ENCODE results near the gene PLEKHH1.
"Not testable (repeated sequence)": the region's sequence is repeated elsewhere in the genome, so short reads cannot be mapped to it uniquely, and the experiment has no call there.

PLEKHH1 gene

GRCh38 chr14:67620217-67620785 is 87.2 kb downstream of the PLEKHH1 start:
- peak in 32 of 56 donors; percentile 2 to 61 (median 23) for DNase-seq

DNA sequence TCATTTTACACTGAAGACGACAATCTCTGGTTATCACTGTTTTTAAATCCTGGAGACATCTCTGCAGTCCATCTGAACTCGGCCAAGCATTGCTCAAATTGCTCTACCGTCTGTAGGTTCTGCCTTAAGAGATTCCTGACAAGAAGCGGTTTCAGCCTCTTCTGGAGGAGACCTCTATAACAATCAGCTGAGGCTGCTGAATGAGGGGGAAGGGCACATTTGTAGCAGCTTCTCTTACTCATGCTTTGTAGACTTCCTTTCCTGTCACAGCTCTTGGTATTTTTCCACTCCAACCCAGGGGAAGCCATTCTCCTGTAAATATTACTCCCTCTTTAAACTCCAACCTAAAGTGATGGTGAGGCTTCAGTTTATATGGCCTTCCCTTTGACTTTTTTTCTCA is 89.6 kb downstream of the PLEKHH1 start:
- peak in 33 of 56 donors; percentile 3 to 66 (median 16) for DNase-seq

- DNase-seq = no peak
Measured at GRCh38 chr14:67623114-67623513, 90.0 kb downstream of the PLEKHH1 start.

DNA sequence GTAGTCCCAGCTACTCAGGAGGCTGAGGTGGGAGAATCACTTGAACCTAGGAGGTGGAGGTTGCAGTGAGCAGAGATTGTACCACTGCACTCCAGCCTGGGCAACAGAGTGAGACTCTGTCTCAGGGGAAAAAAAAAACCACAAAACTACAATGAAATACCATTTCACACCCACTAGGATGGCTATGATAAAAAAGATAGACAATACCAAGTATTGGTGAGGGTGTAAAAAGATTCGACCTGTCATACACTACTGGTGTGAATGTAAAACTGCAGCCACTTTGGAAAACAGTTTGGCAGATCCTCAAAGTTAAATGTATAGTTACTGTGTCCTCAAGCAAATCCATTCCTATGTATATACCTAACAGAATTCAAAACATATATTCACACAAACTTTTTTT is 93.0 kb downstream of the PLEKHH1 start:
- not testable (repeated sequence) for DNase-seq

DNA sequence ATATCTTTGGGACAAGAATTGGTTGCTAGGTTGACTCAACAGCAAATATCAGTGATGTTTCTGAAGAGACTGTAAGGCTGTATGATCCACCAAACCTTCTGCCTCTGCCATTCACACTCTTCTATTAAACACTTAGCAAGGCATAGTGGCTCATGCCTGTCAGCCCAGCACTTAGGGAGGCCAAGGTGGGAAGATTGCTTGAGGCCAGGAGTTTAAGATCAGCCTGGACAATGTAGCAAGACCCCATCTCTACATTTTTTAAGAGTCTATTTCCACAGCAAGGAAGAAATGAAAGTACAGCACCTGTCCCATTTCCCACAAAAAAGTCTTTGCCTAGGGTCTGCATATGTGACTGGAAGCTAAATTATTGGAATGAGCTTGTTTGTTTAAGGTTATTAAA is 94.4 kb downstream of the PLEKHH1 start:
- DNase-seq = no peak

GRCh38 chr14:67630186-67630585 is 97.1 kb downstream of the PLEKHH1 start:
- DNase-seq = no peak

- no peak for DNase-seq
Measured at GRCh38 chr14:67630938-67631337, 97.8 kb downstream of the PLEKHH1 start.

- DNase-seq = no peak
Measured at GRCh38 chr14:67633451-67634147, 100.5 kb downstream of the PLEKHH1 start.

DNA sequence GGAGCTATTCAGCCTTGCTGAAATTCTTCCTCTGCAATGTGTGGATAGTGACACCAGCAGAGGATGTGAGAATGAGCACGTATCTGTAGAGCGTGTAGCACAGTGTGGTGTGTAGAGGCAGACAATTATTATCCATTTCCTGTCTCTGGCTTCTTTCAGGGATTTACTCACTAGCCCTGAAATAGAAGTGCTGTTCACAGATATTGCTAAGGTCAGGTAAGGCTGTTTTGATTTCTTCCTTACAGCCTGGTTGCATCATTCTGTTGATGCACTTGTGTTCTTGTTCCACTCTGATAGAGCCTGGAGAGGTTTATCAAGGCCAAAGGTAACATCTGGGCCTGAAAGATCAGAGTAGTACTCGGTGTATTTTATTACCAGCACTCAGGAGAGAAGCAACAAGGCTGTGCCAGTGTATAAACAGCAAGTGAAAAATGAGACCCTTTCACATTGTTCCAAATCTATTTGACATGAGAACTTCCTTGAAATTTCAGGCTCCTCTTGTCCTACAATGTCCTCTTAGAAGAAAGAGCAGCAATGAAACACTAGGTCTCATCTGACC is 103.3 kb downstream of the PLEKHH1 start:
- DNase-seq = no peak

- no peak for DNase-seq
Measured at GRCh38 chr14:67638642-67639041, 105.6 kb downstream of the PLEKHH1 start.

Measured in nucleus accumbens (tissue), 56 donors.